NCI-H2196 (cell line): ENCODE data around the gene EEF2KMT.

Experiments used
- DNase-seq: peaks from one replicate; lab custom pipeline; 2025; ENCODE audit not compliant: unreplicated experiment; lab: John Stamatoyannopoulos, UW

Gene EEF2KMT

DNA sequence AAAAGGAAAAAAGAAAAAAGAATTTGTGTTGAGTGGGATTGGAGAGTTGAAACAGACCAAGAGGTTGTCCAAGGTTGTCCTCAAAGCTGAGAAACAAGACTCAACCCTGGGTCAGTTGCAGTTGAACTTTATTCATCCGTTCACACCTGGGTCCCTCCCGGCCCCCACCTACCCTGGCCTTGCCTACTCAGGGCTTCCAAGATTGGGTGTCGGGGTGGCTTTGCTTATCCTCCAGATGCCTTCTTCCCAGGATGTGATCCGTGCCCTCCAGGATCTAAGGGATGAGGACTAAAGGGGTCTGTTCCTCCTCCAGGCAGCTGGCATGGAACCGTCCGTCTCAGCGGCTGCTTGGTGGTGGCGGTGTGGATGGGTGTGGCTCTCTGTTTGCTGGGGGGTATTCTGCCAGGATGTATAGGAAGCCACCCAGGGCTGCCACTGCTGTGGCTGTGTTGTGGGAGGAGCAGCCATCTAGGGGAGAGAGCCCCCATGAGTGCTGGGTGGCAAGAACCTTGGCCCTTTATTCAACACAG lies 53.5 kb downstream of the EEF2KMT start:
- DNase-seq = no peak

DNA sequence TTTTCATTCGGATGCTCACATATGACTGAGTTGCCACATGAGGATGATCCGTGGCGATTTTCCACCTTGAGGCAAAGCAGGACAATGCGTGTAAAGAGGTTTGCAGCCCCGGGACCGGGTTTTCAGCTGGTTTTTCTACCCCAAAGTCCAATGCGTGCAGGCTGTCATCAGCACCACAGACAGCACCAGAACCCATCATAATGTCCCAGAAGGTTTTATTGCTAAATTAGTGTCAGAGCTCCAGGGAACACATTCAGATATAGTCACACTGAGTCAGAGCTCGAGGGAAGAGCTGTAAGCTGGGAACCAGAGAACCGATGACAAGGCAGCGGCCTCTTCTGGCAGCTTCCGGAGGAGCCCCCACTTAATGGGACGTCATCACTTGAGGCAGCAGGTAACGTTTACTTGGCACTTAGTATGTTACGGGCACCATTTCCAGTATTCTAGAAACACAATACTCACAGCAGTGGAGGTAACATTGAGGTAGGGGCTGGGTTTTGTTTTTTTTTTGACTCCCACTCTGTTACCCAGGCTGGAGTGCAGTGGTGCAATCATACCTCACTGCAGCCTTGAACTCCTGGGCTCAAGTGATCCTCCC lies 54.9 kb downstream of the EEF2KMT start:
- no peak for DNase-seq

DNA sequence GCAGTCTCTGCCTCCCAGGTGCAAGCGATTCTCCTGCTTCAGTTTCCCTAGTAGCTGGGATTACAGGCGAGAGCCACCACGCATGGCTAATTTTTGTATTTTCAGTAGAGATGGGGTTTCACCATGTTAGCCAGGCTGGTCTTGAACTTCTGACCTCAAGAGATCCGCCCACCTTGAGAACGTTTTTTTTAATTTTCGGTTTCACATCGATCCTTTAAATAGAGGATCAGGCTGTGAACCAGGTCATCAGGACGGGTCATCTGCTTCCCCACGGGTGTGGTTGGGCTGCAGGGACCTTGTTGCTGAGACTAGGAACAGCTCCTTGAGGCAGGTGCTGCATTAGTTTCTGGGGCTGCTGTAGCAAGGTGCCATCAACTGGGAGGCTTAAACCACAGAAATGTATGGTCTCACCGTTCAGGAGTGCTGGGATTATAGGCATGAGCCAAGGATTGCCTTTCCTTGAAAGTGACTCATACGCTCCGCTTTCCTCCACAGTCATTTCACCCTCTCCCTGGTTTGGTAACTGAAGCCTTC lies 55.9 kb downstream of the EEF2KMT start:
- DNase-seq = no peak

DNA sequence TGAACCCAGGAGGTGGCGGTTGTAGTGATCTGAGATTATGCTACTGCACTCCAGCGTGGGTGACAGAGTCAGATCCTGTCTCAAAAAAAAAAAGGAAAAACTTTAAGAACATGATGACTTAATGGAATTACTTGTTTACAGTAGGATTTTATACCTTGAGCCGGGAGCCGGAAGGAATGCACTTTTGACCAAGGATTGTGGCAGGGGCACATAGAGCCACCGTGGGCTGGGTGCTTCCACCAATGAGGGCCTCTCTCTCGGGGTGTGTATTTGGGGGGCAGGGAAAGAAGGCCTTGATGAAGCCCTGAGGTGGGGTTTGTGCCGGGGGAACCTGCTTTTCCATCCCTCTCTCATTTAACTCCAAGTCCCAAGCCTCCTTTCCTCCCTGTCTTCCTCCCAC lies 57.1 kb downstream of the EEF2KMT start:
- DNase-seq = no peak

DNA sequence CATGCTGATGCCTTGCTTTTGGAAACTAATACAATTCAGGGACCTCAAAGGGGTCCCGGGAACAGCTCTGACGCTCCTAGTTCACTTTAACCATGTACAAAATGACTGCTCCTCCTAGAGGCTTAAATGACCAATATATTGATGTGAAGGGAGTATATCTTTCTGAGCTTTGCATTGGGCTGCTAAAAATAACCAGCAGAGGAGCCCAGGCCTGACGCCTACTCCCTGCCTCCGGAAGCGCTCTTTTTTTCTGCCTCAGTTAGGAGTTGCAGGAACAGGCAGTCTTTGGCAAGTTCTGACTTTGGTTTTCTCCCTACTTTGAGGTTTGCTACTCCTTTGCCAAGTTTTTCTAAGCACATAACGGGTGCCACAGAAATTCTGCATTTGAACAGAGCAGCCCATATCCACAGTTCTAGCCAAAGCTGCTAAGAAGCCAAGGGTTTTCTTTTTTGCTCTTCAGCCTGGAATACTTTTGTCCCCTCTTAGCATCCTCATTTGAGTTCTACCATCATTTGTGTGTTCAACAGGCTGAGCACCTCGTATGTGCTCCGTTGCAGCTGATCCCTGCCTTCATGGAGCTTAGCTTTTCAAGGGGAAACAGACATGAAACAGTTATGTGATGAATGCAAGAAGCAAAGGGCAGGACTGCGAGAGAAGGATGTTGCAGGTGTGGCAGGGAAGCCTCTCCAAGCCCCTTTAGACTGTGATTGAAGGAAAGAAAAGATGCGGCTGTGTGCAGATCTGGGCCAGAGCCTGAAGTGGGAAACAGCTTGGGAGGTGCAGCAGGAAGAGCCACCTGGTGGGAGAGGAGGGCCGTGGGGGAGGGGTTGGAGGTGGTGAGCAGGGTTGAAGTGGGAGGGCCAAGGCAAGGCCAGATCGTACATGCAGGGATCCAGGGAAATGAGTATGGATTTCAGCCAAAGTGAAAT lies 61.1 kb downstream of the EEF2KMT start:
- DNase-seq = no peak

DNA sequence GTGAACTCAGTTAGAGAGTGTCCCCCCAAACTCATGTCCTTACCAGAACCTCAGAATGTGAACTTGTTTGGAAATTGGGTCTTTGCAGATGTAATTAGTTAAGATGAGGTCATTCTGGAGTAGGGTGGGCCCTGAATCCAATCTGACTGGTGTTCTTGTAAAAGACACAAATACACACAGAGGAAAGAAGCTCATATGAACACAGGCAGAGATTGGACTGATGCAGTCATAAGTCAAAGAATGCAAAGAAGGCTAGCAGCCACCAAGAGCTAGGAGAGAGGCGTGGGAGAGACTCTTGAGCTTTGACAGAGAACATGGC lies 61.7 kb downstream of the EEF2KMT start:
- no peak for DNase-seq
